GM23248 (cell line): Measurements from ENCODE around the gene C16orf78. TPM values are rescaled to one million over a fixed set of nuclear protein-coding genes. Genes with fewer than 3 reads are reported as not detected.

Source experiments
- DNase-seq: peaks from one replicate; pipeline ENCODE4 v3.0.0-alpha.2; 2015
- H2AFZ ChIP-seq: fragments of 200-600 bp; sonication (generic); 2 replicates; pipeline ENCODE4 v1.6.1; 2016; ENCODE audit warnings: antibody characterized with exemption
- H3F3A ChIP-seq: fragments of 200-600 bp; sonication (generic); 2 replicates; pipeline ENCODE4 v1.6.1; 2016; ENCODE audit warnings: mild to moderate bottlenecking, antibody characterized with exemption, mixed run types; ENCODE audit not compliant: insufficient read depth
- H3K27ac ChIP-seq: fragments of 200-600 bp; sonication (generic); 2 replicates; pipeline ENCODE4 v1.5.1; 2016; ENCODE audit warnings: mild to moderate bottlenecking
- H3K27me3 ChIP-seq: fragments of 200-600 bp; sonication (generic); replicated peaks from 2 replicates; pipeline ENCODE4 v1.6.1; 2016; ENCODE audit warnings: mild to moderate bottlenecking; ENCODE audit not compliant: insufficient read depth
- H3K36me3 ChIP-seq: fragments of 200-600 bp; sonication (generic); 2 replicates; pipeline ENCODE4 v1.6.1; 2016; ENCODE audit warnings: low read depth, mild to moderate bottlenecking
- H3K4me1 ChIP-seq: fragments of 200-600 bp; sonication (generic); 2 replicates; pipeline ENCODE4 v1.6.1; 2016; ENCODE audit warnings: mild to moderate bottlenecking; ENCODE audit not compliant: insufficient read depth
- H3K4me2 ChIP-seq: fragments of 200-600 bp; sonication (generic); one replicate; pipeline ENCODE4 v1.6.1; 2016; ENCODE audit warnings: mild to moderate bottlenecking; ENCODE audit not compliant: unreplicated experiment
- H3K4me3 ChIP-seq: fragments of 200-600 bp; sonication (generic); 2 replicates; pipeline ENCODE4 v1.5.1; 2016; ENCODE audit warnings: mild to moderate bottlenecking
- H3K79me2 ChIP-seq: fragments of 200-600 bp; sonication (generic); 2 replicates; pipeline ENCODE4 v1.6.1; 2016; ENCODE audit warnings: mild to moderate bottlenecking; ENCODE audit not compliant: insufficient read depth
- H3K9ac ChIP-seq: fragments of 200-600 bp; sonication (generic); 2 replicates; pipeline ENCODE4 v1.6.1; 2016; ENCODE audit warnings: mild to moderate bottlenecking
- H3K9me2 ChIP-seq: fragments of 200-600 bp; sonication (generic); 2 replicates; pipeline ENCODE4 v1.6.1; 2016; ENCODE audit warnings: mixed run types, mild to moderate bottlenecking, moderate library complexity; ENCODE audit not compliant: insufficient read depth
- H3K9me3 ChIP-seq: fragments of 200-600 bp; sonication (generic); one replicate; pipeline ENCODE4 v1.6.1; 2017; ENCODE audit warnings: low read depth
- H4K20me1 ChIP-seq: fragments of 200-600 bp; sonication (generic); 2 replicates; pipeline ENCODE4 v1.6.0; 2016; ENCODE audit not compliant: insufficient read depth
- EZH2 ChIP-seq: fragments of 200-600 bp; sonication (generic); IDR thresholded peaks from 2 replicates; pipeline ENCODE4 v1.6.1; 2018; ENCODE audit warnings: antibody characterized with exemption, mild to moderate bottlenecking; ENCODE audit not compliant: insufficient read depth, poor library complexity, severe bottlenecking
- EZH2phosphoT487 ChIP-seq: fragments of 200-600 bp; sonication (generic); IDR thresholded peaks from 2 replicates; pipeline ENCODE4 v1.6.1; 2018; ENCODE audit warnings: antibody characterized with exemption, moderate library complexity, mild to moderate bottlenecking, low read depth; ENCODE audit not compliant: insufficient read depth
- WGBS, 2 experiments: methylation state at CpG; one replicate each; pipeline ENCODE4 v1.1.6; 2015 to 2017; ENCODE audit warnings: low lambda C conversion rate in 2 of 2, low coverage in 1 of 2; ENCODE audit errors: missing lambda C conversion rate in 2 of 2; 5-methylcytosine and 5-hydroxymethylcytosine counted together
- in situ Hi-C: fragments of 300-500 bp; cut with MboI; formaldehyde crosslinking; loops from 2 replicates; pipeline ENCODE4 v1.15.0; 2020
- polyA plus RNA-seq: library from polyadenylated mRNA; unstranded; fragments of >200 nt; fragmentation: Nextera tagmentation; extraction: Ambion mirVana; gene quantifications from 2 replicates; pipeline ENCODE4 v1.2.1, GENCODE V29; 2016
- total RNA-seq: library from RNA; depleted of rRNA; stranded (reverse); fragments of >200 nt; shearing (Covaris generic); gene quantifications from 2 replicates; pipeline ENCODE4 v1.2.3, GENCODE V29; 2014

C16orf78 gene
- total and polyA plus RNA-seq, 2 experiments from 2014 or later = not detected

DNA sequence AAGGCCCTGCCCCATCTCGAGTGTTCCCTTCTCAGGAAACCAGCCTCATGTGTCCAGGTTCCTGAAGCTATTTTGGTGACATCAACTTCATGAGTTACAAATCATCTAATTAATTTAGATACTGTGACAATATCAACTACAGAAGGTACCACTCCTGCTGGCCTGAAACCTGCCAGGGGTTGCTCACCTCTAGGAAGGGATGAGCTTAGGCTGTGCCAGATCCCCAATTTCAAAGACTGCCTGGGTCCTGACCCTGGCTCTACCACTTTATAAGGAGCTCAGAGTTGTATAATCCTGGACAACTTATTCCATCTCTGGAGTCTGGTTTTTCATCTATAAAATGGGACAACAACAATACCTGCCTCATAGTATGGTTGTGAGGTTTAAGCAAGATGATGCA lies 5.2 kb downstream of the C16orf78 start:
- Histone ChIP-seq H3K4me3 (no peak overlapping the region), H3K27ac (no peak overlapping the region), H3K36me3 (no peaks in the 10 kb centered on the region), H3K9me3 (no peaks in the 10 kb centered on the region), H3F3A (no peaks in the 10 kb centered on the region), H3K79me2 (no peaks in the 10 kb centered on the region), H3K4me2 (no peak overlapping the region), H2AFZ (no peak overlapping the region), H4K20me1 (no peaks in the 10 kb centered on the region), H3K27me3 (no peaks in the 10 kb centered on the region), H3K4me1 (no peaks in the 10 kb centered on the region), H3K9me2 (no peaks in the 10 kb centered on the region), H3K9ac (no peak overlapping the region)
- no peak for DNase-seq
- 21 to 29% methylated on average over 1 of the region's 1 CpG for WGBS, 2 experiments
- in situ Hi-C loops = no loop called here
- no peak for TF ChIP-seq EZH2phosphoT487
- no peak for TF ChIP-seq EZH2

DNA sequence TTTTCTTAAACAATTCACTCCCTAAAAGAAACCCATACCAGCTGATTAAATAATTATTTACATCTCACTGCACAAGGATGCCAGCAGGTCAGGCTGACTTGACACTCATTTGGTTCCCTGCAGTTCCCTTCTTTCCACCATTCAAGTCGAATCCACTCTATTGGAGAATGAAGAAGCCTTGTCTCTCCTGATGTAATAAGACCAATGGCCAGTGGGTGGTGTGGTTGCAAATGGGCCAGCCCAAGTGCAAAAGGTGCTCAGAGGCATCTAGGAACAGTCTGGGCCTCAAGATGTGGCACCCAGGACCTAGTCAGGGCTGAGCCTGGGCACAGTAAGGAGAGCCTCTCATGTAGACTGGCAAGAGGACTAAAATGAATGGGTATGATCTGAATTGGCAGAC lies 9.3 kb downstream of the C16orf78 start:
- Histone ChIP-seq H3K4me1 (no peaks in the 10 kb centered on the region), H3K4me3 (no peak overlapping the region), H3K79me2 (no peaks in the 10 kb centered on the region), H4K20me1 (no peaks in the 10 kb centered on the region), H3K27ac (no peak overlapping the region), H3K4me2 (no peak overlapping the region), H3K9ac (no peak overlapping the region), H3K27me3 (no peaks in the 10 kb centered on the region), H2AFZ (no peak overlapping the region), H3K36me3 (no peaks in the 10 kb centered on the region), H3K9me3 (no peaks in the 10 kb centered on the region), H3F3A (no peaks in the 10 kb centered on the region), H3K9me2 (no peaks in the 10 kb centered on the region)
- WGBS, 2 experiments = 21 to 50% methylated on average over 1 of the region's 1 CpG
- in situ Hi-C loops = no loop called here
- TF ChIP-seq EZH2 (no peak), EZH2phosphoT487 (no peak)
- DNase-seq = no peak

DNA sequence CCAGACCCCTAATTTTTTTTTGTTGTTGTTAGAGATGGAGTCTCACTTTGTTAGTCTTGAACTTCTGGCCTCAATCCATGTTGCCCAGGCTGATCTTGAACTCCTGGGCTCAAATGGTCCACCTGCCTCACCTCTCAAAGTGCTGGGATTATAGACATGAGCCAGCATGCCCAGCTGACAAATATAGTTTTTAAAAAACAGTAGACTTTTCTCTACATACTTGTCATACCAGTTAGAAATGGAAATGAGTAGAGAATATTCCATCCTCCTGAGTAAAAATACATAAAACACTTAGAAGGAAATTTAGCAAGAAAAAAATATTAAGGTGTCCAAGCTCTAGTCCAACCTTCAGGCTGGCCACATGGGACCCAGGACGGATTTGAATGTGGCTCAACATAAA lies 21.4 kb downstream of the C16orf78 start:
- Histone ChIP-seq H3K36me3 (no peaks in the 10 kb centered on the region), H3K4me3 (no peak overlapping the region), H3K9me3 (no peaks in the 10 kb centered on the region), H2AFZ (no peak overlapping the region), H3K79me2 (no peaks in the 10 kb centered on the region), H3F3A (no peaks in the 10 kb centered on the region), H3K4me2 (no peak overlapping the region), H3K27me3 (no peaks in the 10 kb centered on the region), H4K20me1 (no peaks in the 10 kb centered on the region), H3K9me2 (no peaks in the 10 kb centered on the region), H3K4me1 (no peaks in the 10 kb centered on the region), H3K27ac (no peak overlapping the region), H3K9ac (no peak overlapping the region)
- in situ Hi-C loops = no loop called here
- TF ChIP-seq EZH2phosphoT487 = no peak
- no peak for TF ChIP-seq EZH2
- 8 to 23% methylated on average over 1 of the region's 1 CpG for WGBS, 2 experiments
- no peak for DNase-seq

DNA sequence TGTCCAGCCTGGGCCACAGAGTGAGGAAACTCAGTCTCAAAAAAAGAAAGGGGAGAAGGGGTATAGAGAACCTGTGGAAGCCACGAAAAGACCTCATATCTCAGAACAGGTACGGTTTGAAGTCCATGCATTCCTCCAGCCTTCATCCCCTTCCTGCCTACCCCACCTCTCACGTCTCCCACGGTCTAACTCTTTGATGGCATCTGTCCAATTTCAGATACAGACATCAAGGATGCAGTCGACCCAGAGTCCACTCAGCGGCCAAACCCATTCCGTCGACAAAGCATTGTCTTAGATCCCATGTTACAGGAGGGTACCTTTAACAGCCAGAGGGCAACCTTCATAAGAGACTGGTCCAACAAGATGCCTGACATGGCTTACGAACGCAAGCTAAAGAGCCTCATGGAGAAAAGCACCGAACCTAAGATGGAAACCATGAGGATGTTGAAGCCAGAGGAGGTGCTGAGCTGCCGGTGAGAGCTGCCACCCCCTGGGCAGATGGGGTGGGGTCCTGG lies 22.7 kb downstream of the C16orf78 start:
- Histone ChIP-seq H3K9ac (no peak overlapping the region), H3K4me2 (no peak overlapping the region), H3K79me2 (no peaks in the 10 kb centered on the region), H3K4me3 (no peak overlapping the region), H3K27me3 (no peaks in the 10 kb centered on the region), H2AFZ (no peak overlapping the region), H3F3A (no peaks in the 10 kb centered on the region), H3K9me3 (no peaks in the 10 kb centered on the region), H3K4me1 (no peaks in the 10 kb centered on the region), H3K36me3 (no peaks in the 10 kb centered on the region), H3K27ac (no peak overlapping the region), H4K20me1 (no peaks in the 10 kb centered on the region), H3K9me2 (no peaks in the 10 kb centered on the region)
- TF ChIP-seq EZH2phosphoT487 (no peak), EZH2 (no peak)
- in situ Hi-C loops = no loop called here
- DNase-seq = no peak
- 42 to 44% methylated on average over 12 of the region's 12 CpGs for WGBS, 2 experiments

DNA sequence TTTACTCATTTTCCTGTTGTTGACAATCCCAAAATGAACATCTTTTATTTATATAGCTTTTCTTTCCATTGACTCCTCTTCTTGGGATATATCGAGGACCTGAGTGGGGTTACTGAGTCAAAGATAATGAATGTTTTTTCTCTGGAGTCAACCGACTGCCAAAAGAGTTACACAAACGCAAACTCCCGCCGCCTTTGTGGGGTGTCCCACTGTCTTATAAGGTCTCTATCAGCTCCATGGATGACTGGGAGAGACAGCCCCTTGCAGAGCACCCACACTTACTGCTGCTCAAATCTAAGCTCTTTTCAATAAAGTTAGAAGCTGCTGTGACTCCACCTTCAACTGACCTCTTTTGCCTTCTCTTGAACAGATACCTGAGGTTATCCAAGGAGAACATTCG lies 25.2 kb downstream of the C16orf78 start:
- no peaks in the 10 kb centered on the region for H3K79me2 ChIP-seq
- no peak for DNase-seq
- no peak overlapping the region for H3K9ac ChIP-seq
- H3K4me1 ChIP-seq = no peaks in the 10 kb centered on the region
- no peaks in the 10 kb centered on the region for H3K9me2 ChIP-seq
- no peak overlapping the region for H3K4me2 ChIP-seq
- H4K20me1 ChIP-seq = no peaks in the 10 kb centered on the region
- H3K27ac ChIP-seq = no peak overlapping the region
- H3K9me3 ChIP-seq = no peaks in the 10 kb centered on the region
- H3K4me3 ChIP-seq = no peak overlapping the region
- in situ Hi-C loops = no loop called here
- H2AFZ ChIP-seq = no peak overlapping the region
- 68 to 70% methylated on average over 6 of the region's 6 CpGs for WGBS, 2 experiments
- no peaks in the 10 kb centered on the region for H3K36me3 ChIP-seq
- no peaks in the 10 kb centered on the region for H3F3A ChIP-seq
- TF ChIP-seq EZH2phosphoT487 (no peak), EZH2 (no peak)
- no peaks in the 10 kb centered on the region for H3K27me3 ChIP-seq
